Fibroblast of skin of scalp (primary cell): Measurements from ENCODE around the gene POLA1.

Source experiments
- DNase-seq: peaks from one replicate; pipeline ENCODE4 v3.0.0-alpha.2; 2013

The POLA1 gene

DNA sequence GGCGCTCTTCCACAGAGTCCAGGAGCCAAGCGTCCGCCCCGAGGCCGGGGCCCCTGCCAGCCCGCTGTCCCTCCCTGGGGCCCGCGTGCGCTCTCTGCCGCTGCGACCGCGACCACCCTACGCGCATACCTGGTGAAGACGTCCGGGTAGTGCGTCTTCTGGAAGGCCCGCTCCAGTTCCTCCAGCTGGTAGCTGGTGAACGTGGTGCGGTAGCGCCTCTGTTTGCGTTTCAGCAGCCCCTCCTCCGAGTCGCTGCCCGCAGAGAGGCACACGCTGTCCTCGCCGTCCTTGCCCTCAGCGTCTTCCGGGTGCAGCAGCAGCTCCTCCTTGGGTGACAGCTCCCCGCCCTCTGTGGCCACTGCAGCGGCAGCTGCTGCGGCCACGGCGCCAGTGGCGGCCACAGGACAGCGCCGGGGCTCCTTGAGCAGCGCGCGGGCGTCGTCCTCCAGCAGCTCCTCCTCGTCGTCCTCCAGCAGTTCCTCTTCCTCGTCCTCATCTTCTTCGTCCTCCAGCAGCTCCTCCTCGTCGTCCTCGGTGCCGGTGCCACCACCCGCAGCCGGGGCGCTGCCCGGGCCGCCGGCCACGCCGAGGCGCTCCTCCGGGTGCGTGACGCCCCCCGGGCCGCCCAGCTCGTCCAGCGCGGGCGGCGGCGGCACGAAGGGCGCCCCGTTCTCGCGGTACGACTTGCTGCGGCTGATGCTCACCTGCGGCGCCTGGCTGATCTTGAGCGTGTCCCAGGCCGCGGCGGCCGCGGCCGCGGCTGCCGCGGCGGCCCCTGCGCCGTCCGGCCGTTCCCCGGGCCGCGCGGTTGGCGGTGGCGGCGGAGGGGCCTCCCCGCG, 319.3 kb downstream of the POLA1 start:
- DNase-seq, result no peak

DNA sequence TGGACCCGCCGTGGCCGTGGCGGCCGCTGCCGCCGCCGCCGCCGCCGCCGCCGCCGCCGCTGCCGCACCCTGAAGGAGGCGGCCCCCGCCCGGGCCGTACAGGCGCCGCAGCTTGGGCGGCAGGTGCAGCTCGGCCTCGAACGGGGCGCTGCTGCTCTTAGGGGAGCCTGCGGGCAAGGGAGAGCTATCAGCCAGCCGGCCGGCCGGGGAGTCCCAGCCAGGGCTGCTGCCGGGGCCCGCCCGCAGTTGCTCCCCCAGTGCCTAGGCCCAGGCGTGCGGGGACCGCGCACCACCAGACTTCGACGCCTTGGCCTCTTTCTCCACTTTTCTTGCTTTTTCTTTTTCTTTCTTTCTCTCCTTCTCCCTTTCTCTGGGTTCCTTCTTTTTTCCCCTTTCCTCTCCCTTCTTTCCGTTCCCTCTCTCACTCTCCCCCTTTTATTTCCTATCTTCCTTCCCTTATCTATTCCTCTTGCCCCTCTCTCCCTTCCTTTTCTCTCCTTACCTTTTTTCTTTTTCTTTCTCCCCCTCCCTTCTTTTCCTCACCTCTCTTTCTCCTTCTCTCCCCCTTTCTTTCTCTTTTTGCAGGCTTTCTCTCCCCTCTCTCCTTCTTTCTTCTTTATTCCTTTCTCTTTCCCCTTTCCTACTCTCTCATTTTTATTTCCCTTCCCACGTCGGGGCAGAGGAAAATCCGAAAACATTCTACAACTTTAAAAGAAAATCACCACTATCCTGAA, 320.1 kb downstream of the POLA1 start:
- DNase-seq, result no peak

- no peak for DNase-seq
Observed at GRCh38 chrX:25014366-25014838, 320.7 kb downstream of the POLA1 start.

- peak; percentile 47 for DNase-seq
Observed at GRCh38 chrX:25015486-25016360, 322.0 kb downstream of the POLA1 start, which contains the start of gene ARX. ARX (minus strand) TSS chrX:25015965; CDS start chrX:25015737, 228 bp downstream.

DNA sequence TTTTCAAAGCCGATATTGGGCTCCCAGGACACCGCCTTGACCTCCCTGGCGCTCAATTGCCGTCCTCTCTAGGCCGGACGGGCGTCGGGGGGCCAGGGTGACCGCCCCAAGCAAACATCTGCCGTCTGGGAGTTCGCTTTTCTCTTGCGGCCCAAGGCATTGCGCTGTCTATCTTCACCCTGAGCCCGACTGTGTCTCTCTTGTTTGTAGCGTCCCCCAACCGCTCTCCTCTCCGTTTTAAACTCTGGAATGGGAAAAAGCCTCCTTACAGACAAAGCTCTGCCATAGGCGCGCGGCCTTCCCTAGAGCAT, 322.6 kb downstream of the POLA1 start:
- DNase-seq, result no peak

DNA sequence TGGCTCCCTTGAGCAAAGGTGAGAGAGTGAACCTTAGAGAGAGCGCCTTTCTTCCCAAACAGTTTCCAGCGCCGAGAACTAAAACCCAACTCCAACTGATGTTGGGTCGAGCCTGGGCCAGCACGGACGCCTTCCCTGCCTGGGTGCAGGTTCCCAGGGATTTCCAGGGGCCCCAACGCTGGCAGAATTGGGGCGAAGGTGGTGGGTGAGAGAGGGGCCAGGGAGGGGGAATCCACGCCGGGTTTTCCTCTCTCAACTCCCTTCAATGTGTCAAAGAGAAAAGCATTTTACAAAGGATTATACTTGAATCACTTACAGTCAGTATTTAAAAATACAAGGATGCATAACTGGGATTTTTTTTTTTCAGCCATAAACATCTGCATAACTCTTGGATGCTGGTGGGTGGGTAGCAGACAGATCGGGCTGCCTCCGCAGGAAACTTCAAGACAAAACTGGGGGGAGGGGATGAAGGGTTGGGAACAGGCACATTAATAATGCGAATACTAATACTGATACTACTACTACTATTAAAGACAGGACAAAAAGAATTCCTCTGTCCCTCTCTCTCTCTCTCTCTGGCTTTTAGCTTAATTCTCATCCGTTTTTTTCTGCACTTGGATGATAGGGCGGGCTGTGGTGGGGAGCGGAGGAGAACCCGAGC, 323.4 kb downstream of the POLA1 start:
- no peak for DNase-seq

- no peak for DNase-seq
Observed at GRCh38 chrX:25017667-25018247, 324.0 kb downstream of the POLA1 start.

GRCh38 chrX:25018682-25019081, 325.0 kb downstream of the POLA1 start:
- no peak for DNase-seq

DNA sequence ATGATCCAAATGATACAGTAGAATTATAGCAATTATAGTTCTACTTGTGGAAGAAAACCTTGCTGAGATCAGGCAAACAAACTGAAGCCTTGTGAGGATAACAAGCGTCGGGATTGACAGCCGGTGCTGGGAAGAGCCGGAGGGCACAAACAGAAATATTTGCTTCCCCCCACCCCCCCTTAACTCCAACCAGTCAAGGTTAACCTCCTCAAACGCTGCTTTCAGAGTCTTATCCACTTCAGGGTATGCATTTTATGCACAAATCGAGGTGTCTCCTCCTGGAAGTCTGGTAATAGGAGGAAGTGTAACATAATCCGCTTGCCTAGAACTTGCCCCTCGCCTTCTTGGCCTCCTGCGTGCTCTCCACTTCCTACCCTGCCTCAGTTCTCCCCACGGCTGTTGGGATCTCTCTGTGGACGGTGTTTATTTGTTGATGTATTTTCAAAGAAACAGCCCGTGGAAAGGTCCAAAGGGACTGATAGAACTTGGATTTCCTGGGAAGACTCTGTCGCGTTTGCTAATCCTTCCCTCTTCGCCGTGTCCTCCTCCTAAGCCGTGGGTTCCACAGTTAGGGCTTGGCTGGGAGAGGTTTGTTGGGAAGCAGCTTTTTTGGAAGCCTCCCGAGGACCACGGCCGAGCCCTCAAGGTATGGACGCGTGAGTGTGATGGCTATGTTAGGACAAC, 326.1 kb downstream of the POLA1 start:
- DNase-seq, result no peak

GRCh38 chrX:25020391-25020904, 326.7 kb downstream of the POLA1 start:
- no peak for DNase-seq

DNA sequence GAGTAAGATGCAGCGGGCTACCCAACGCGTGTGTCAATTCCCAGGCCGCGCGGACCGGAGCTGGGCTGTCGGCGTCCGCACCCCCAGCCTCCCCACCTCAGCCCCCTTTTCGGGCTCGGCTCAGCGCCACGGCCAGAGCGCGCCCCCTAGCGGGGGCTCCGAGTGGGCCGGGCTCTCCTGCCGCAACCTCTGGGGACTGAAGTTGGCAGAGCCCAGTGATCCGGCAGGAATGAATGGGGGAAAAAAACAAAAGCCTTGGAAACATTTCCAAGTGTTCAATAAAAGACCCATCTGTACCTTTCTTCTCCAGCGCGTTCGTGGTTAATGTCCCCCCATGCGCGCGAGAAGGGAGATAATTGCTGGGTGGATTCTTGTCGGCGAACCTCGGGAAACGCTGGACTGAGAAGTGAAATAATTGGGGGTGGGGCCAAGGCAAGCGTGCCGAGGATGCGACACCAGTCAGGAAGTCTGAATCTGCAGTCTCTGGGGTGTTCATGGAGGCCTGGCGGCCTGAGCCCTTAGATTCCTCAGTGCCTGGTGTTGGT, 327.3 kb downstream of the POLA1 start:
- no peak for DNase-seq

DNA sequence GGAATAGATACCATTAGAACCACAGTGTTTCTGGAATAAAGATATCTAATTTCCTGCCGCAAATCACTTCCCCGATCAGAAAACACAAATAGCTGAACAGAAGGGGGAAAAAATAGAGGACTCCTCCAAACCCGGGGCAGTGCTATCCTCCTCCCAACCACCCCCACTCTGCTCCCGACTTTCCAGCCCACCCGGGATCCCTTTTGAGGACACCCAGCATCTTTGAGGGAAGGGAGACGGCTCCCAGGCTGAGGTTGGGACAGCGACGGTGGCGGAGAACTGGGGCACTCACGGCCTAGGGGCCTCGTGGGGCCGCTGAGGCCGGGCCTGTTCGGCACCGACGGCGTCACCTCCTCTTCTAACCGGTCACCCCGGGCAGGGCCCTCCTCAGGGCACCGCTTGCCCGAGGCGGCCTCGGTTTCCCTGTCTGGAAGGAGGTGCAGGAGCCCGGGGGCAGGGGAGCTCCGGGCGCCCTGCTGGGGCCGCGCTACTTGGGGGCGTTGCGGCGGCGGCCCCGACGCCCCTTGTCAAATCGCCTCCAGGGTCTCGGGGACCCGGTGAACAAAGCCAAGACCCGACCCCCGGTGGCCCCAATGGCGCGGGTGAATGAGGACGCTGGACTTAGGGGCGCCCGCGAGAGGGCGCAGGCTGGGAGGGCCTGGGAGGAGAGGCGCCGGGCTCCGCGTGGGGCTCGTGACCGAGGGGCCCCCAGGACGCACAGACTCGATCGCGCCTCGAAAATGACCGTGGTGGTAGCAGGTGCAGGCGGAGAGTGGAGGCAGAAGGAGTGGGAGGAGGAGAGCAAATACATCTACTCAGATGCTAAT, 329.0 kb downstream of the POLA1 start:
- no peak for DNase-seq

GRCh38 chrX:25023908-25024307, 330.2 kb downstream of the POLA1 start:
- no peak for DNase-seq

- DNase-seq, result no peak
Observed at GRCh38 chrX:25025615-25026014, 331.9 kb downstream of the POLA1 start.

DNA sequence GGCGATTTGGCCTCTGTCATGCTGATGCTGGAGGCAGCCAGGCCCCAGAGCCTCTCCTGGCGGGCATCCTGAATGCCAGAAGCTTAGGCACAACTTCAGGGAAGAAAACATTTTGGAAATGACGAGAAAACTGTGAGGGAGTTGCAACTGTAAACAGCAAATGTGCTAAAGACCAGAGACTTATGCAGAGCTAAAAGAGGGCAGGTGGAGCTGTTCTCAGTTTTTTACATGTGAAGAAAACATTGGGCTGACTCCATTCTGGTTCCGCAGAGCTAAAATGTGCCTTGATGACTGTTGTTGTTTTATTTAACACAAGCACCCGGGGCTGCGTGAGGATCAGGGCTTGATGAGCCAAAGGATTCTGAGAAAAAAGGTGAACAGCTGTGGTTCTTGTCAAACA, 332.9 kb downstream of the POLA1 start:
- DNase-seq, result no peak

DNA sequence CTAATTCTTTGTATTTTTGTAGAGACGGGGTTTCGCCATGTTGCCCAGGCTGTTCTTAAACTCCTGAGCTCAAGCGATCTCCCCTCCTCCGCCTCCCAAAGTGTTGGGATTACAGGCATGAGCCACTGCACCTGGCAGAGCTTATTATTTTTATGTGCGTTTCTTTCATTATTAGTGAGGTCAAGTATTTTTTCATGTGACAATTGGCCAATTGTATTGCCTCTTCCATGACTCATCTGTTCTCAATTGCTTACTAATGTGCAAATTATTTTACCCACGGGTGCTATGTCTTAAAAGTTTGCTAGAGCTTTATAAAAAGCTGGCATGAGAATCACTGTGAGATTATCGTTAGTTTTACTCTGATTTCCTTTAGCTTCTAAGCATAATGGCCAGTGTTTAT, 335.0 kb downstream of the POLA1 start:
- DNase-seq, result peak; percentile 33

GRCh38 chrX:25029288-25029825, 335.6 kb downstream of the POLA1 start:
- no peak for DNase-seq

DNA sequence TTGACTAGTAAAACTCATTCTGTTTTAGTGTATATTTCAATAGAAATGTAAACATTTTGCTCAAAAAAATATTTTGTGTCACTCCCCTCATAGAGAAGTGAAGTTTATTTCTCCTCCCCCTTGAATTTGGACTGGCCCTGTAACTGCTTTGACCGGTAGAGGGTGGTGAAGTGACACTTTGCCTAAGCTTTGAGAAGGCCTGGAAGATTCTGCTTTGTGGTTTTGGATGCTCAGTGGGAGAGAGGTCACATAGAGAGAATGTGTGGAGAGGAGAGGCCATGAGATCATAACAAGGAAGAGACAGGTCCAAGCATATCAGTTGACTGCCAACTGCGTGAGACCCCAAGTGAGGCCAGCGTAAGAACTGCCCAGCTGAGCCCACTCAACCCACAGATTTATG, 341.2 kb downstream of the POLA1 start:
- DNase-seq, result peak; percentile 14

DNA sequence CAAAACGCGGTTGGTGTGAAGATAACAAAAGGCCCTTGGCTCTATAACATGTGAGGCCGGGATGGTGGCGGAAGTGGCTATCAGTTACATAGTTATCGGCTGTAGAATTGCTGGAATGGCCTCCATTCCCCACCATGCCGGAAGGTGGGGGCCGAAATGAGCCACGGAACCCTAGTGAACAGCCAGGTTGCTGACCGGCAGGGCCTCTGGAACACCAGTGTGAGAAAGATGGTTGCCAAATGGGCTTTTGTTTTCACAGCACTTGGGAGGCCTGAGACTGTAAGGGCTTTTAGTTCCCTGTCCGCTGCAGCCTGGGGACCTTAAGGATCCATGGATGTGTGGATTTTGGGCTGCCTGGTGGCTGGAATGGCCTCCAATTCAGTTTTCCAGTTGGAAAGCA, 345.3 kb downstream of the POLA1 start:
- DNase-seq, result no peak

- no peak for DNase-seq
Observed at GRCh38 chrX:25043192-25043591, 349.5 kb downstream of the POLA1 start.
